GM18951 (cell line): Measurements from ENCODE around the gene ADCY2.

Experiments
- POLR2A ChIP-seq: IDR thresholded peaks from 4 replicates; pipeline ENCODE4 v1.6.1; 2011; ENCODE audit warnings: mild to moderate bottlenecking; ENCODE audit not compliant: insufficient read length, insufficient read depth; ENCODE audit errors: extremely low read depth
- in situ Hi-C: fragments of 300-500 bp; cut with MboI; formaldehyde crosslinking; loops from one replicate; pipeline ENCODE4 v1.12.0; 2022; ENCODE audit warnings: low sequenced_read_pairs, mixed read lengths, inconsistent platforms; ENCODE audit not compliant: unreplicated experiment

The ADCY2 gene

GRCh38 chr5:7395947-7396712, at the start of gene ADCY2:
ADCY2 (plus strand) TSS chr5:7396138; CDS start chr5:7396297, 159 bp downstream.
- no peak for TF ChIP-seq POLR2A
- in situ Hi-C loops, result no loop called here

- TF ChIP-seq POLR2A, result no peak
Observed at GRCh38 chr5:7347377-7347776, 48.6 kb upstream of the ADCY2 start.

GRCh38 chr5:7348168-7348854, 47.6 kb upstream of the ADCY2 start:
- in situ Hi-C loops, result no loop called here
- TF ChIP-seq POLR2A, result no peak

More at GRCh38 chr5:7347377-7347776, 48.6 kb upstream of the ADCY2 start:
- in situ Hi-C loops, result no loop called here

GRCh38 chr5:7361593-7361992, 34.3 kb upstream of the ADCY2 start:
- in situ Hi-C loops, result no loop called here

GRCh38 chr5:7363067-7363677, 32.8 kb upstream of the ADCY2 start:
- no peak for TF ChIP-seq POLR2A
- in situ Hi-C loops, result no loop called here

More at GRCh38 chr5:7361593-7361992, 34.3 kb upstream of the ADCY2 start:
- TF ChIP-seq POLR2A, result no peak

- in situ Hi-C loops, result no loop called here
- TF ChIP-seq POLR2A, result no peak
Observed at GRCh38 chr5:7364226-7364875, 31.6 kb upstream of the ADCY2 start.

- in situ Hi-C loops, result no loop called here
- no peak for TF ChIP-seq POLR2A
Observed at GRCh38 chr5:7367780-7368179, 28.2 kb upstream of the ADCY2 start.

- TF ChIP-seq POLR2A, result no peak
- in situ Hi-C loops, result no loop called here
Observed at GRCh38 chr5:7372399-7372798, 23.5 kb upstream of the ADCY2 start.

- TF ChIP-seq POLR2A, result no peak
- in situ Hi-C loops, result no loop called here
Observed at GRCh38 chr5:7374186-7374585, 21.8 kb upstream of the ADCY2 start.

- TF ChIP-seq POLR2A, result no peak
- in situ Hi-C loops, result no loop called here
Observed at GRCh38 chr5:7375457-7375856, 20.5 kb upstream of the ADCY2 start.

- no peak for TF ChIP-seq POLR2A
- in situ Hi-C loops, result no loop called here
Observed at GRCh38 chr5:7376871-7377270, 19.1 kb upstream of the ADCY2 start.

GRCh38 chr5:7377761-7378160, 18.2 kb upstream of the ADCY2 start:
- TF ChIP-seq POLR2A, result no peak
- in situ Hi-C loops, result no loop called here

- no peak for TF ChIP-seq POLR2A
- in situ Hi-C loops, result no loop called here
Observed at GRCh38 chr5:7382588-7382987, 13.3 kb upstream of the ADCY2 start.
